ENCODE results near the gene SERAC1.
"Not testable (repeated sequence)": the region's sequence is repeated elsewhere in the genome, so short reads cannot be mapped to it uniquely, and the experiment has no call there.

The SERAC1 gene

DNA sequence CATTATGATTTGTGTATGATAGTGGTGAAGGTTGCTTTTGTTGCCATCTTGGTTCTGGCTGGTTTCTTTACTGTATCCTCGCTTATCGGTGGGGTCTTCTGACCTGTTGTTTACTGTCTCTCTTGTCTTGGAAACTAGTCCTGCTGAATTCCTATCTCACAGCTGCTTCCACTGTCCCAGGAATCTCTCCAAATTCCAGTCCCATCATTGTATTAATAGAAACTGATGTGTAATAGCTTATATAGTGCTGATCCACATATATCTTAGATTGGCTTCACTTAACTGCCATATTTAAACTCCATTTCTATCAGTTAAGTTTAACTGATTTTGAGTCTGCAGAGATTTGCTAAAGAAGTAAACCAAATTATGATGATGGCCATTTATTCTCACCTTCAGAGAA lies 6.0 kb upstream of the SERAC1 start:
- DNase-seq = no peak

DNA sequence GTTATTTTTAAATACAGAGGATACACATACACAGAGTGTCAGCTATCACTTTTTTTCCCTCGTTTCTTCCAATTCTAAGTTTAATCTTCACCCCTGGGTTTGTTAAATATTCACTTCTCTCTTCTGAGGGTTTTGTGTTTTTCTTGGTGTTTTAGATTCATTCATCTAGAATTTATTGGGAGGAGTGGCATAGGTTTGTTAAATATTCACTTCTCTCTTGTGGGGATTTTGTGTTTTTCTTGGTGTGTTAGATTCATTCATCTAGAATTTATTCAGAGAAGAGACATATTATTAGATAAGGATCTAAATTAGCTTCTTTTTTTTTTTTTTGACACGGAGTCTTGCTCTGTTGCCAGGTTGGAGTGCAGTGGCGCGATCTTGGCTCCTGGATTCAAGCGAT lies 3.9 kb upstream of the SERAC1 start:
- no peak for DNase-seq

DNA sequence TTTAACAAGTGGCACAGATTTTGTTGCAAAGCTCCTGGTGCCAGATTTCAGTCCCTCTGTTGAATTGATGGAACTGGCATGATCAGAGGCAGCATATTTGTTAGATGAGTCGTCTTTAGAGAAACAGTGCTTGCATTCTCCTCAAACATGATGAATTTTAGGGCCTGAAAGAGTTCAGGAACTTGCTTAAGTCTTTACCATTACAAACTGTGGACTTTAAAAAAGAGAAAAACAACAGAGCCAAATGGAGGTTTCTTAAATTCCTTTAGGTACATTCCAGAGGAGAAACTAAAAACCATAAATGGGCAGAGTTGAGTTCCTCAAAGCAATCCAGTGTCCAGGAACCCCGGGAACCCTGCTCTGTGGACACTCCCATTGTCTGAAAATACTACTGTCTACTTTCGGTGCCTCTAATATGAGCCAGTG lies 2.6 kb upstream of the SERAC1 start:
- no peak for DNase-seq

DNA sequence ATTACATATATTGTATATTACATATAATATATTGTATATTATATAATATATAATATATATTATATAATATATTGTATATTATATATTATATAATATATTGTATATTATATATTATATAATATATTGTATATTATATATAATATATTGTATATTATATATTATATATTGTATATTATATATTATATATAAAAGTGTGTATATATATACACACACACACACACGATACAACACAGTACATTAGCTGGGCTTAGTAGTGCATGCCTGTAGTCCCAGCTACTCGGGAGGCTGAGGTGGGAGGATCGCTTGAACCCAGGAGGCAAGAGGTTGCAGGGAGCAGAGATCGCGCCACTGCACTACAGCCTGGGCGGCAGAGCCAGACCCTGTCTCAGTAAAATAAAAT lies 1.6 kb upstream of the SERAC1 start:
- DNase-seq = not testable (repeated sequence)

DNA sequence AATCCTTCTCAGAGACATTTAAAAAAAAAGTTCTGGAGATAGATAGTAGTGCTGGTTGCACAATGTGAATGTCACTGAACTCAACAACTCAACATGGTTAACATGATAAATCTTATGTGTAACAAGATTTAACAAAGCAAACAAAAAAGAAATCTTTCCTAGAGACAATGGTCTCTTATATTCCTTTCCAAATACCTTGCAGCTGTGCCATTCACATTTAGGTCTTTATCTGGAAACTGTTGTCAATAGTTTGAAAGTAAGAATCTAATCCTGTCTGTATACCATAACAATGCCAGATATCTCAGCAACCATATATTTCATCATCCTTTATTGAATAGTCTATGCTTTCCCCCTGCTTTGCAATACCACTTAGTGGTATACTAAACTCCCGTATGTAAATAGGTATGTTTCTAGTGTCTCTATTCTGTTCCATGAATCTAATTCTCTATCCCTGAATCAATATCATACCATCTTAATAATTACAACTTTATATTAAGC lies 2.1 kb downstream of the SERAC1 start:
- DNase-seq = no peak

DNA sequence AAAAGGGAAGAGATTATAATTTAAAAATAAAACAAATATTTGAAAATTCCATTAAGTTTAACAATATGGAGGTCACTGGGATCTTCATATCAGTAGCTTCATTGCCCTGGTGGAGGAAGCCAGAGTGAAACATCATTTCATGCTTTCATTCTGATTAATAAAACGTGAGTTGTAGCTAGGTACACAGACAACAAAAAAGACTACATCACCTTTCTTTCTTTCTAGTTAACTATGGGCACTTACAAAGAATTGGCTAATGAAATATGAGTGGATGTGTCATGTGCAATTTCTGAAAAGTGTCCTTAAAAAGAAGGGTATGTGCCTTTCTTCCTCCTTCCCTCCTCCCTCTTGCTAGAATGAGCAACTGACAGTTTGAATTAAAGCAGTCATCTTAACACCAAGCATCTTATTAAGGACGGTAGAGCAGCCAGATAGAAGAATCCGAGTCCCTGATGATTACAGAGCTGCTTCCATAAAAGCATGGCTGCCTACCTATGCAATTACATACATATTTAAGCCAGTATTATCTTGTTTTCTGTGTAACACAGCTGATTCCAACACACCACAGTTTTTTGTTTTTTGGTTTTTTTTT lies 3.4 kb downstream of the SERAC1 start:
- DNase-seq = no peak

DNA sequence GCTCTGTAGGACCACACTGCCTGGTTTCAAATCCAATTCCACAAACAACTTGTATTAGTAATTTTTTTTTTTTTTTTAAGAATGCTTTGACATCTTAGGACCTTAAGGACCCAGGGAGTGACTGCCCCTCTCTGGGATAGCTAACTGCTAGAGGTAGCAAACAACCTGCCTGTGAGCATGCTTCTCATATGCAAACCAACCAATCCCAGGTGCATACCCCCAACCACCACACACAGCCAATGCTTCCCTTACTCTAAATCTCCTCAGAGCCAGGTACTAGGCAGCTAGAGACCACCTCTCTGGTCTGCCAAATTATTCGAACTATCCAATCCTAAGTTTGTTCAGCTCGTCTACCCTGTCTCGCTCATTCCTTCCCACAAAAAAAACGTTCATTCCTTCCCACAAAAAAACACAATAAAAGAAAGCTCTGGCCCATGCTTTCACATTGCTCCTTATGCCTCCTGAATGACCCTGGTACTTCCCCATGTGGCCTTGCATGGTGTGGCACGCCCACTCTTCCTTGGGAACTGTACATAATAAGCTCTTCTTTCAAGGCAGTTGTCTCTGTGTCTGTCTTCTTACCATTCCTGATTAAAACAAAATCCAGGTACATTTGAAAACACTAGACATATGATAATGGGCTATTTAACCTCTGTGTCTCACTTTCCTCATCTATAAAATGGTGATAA lies 6.4 kb downstream of the SERAC1 start:
- no peak for DNase-seq

DNA sequence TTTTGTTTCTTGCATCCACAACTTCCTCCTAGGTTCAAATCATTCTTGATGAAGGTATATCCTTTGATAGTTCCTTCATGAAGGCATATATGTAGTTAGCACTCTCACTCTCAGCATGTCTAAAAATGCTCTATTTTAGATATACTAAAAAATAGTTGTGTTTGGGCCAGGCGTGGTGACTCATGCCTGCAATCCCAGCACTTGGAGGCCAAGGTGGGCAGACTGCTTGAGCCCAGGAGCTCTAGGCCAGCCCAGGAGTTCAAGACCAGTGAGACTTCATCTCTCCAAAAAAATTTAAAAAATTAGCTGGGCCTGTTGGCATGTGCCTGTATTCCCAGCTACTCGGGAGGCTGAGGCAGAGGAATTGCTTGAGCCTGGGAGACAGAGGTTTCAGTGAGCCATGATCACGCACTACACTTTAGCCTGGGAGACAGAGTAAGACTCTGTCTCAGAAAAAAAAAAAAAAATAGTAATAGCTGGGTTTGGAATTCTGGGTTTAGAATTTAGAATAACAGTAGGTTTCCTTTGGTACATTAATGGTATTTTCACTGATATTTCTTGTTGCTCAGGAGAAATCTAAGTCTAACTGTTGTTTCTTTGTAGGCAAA lies 7.0 kb downstream of the SERAC1 start:
- no peak for DNase-seq

DNA sequence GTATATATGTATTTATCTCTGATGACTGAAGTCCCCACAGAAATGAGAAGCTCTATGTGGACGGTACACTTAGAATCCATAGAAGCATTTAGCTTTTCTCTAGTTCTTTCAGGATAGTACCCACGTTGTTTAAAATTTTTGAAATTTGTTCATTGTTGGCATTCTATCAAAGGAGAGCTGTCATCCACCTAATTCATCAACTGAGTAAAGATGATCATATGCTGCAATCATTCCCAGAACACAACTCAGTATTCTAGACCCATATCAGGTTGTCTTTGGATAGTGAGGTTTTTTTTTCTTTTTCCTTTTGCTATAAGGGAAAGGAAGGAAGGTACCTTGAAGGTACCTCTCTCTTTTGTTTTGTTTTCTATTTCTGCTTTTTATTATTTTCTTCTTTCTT lies 9.3 kb downstream of the SERAC1 start:
- DNase-seq = no peak

DNA sequence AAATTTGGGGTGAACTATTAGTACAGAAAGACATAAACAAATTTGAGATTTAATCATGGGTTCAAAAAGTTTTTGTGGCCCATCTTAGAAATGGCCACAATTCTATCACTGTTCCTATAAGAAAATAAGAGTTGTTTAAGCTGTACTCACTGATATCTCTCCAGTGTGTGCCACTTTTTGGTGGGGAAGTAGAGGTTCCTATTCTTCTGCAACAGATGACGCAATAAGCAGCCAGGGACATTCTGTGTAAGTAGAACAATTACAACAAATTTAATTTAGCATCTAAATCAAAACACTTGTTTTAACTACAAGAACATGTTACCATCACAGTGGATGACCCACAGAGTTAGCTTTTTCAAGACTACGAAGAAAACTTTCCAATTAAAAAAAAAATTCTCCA lies 9.9 kb downstream of the SERAC1 start:
- no peak for DNase-seq

DNA sequence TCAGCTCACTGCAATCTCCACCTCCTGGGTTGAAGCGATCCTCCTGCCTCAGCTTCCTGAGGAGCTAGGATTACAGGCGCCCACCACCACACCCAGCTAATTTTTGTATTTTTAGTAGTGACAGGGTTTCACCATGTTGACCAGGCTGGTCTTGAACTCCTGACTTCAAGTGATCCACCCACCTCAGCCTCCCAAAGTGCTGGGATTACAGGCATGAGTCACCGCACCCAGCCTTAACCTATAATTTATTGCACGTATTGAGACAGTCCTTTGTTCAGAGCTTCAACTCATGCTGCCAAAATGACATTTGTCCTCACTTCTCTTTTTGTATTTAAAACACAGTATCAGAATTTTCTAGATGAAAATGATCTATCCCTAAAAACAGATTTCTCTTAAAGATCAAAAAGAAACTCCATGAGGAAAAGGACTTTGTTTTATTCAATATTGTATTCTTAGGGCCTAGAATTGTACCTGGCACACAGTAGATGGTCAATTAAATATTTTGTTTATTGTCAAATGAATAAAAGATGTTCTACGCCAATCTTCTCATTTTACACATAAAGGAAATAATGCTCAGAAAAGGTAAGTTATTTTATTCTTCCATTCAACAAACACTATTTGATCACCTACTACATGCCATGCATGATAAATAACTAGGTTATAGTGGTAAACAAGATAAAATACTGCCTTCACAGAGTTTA lies 10.8 kb downstream of the SERAC1 start:
- DNase-seq = no peak

DNA sequence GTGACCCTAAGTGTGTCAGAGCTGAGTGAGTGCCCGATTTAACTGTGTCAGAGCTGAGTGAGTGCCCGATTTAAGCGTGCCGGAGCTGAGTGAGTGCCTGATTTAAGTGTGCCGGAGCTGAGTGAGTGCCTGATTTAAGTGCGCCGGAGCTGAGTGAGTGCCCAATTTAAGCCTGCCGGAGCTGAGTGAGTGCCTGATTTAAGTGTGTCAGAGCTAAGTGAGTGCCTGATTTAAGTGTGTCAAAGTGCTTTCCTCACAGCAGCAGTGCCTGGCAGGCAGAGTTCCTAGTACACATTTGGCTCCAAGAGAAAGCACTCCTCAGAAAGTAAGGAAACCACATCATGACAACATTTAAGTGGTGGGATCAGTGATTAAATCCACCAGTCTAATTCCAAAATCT lies 13.2 kb downstream of the SERAC1 start:
- DNase-seq = no peak

DNA sequence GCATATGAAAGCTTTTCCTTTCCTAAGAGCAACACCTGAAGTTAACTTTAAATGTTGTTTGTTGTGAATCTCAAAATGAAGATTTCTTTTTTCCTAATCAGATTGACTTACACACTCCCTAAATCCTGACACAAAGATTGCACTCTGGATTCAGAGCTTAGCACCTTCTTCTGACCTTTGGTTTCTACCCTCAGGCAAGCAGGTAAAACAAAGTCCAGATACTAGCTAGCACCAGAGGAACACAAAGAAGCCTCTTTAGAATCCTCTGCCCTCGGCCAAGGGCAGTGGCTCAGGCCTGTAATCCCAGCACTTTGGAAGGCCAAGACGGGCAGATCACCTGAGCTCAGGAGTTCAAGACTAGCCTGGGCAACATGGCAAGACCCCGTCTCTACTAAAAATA lies 14.5 kb downstream of the SERAC1 start:
- DNase-seq = no peak

DNA sequence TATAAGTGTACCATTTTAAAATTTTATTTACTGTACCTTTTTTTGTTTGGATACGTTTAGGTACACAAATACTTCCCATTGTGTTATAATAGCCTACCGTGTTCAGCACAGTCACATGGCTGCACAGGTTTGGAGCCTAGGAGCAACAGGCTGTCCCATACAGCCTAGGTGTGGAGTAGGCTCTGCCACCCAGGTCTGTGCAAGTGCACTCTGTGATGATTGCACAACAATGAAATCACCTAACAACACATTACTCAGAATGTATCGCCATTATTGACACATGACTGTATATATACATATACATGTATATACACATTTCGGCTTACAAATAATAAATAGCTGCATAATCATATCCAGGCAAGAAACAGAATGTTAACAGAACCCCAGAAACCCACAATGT lies 15.4 kb downstream of the SERAC1 start:
- no peak for DNase-seq

DNA sequence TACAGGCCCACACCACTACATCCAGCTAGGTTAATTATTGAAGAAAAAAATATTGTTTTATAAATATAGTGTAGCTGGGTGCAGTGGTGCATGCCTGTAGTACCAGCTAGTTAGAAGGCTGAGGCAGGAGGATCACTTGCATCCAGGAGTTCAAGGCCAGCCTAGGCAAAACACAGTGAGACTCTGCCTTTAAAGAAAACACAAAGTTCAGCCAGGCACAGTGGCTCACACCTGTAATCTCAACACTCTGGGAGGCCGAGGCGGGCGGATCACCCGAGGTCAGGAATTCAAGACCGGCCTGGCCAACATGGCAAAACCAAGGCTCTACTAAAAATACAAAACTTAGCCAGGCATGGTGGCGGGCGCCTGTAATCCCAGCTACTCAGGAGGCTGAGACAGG lies 16.0 kb downstream of the SERAC1 start:
- DNase-seq = not testable (repeated sequence)

DNA sequence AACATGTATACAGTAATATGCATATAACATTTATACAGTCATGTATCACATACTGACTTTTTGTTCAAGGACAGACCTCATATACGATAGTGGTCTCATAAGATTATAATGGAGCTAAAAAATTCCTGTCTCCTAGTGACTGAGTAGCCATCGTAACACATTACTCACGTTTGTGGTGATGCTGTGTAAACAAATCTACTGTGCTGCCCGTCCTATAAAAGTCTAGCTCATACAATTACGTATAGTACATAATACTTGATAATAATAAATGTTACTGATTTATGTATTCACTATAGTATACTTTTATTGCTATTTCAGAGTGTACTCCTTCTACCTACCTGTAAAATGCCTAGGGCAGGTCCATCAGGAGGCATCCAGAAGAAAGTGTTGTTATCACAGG lies 17.4 kb downstream of the SERAC1 start:
- DNase-seq = no peak

DNA sequence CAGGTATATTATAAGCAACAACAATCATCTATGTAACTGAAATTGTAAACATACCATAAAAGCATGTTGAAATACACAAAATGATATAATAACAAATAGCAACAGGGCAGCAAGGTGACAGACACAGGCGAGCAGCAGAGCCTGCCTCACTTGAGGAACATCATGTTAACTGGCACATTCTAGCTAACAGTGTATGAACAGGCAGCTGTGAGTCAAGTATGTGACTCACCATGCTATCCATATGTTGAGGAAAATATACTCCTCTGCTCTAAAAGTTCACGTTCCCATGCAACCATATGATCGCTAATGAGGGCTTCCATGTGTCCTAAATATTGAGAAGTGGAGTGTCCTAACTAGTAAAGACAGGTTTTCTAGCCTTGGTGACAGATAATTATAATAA lies 18.4 kb downstream of the SERAC1 start:
- DNase-seq = no peak

DNA sequence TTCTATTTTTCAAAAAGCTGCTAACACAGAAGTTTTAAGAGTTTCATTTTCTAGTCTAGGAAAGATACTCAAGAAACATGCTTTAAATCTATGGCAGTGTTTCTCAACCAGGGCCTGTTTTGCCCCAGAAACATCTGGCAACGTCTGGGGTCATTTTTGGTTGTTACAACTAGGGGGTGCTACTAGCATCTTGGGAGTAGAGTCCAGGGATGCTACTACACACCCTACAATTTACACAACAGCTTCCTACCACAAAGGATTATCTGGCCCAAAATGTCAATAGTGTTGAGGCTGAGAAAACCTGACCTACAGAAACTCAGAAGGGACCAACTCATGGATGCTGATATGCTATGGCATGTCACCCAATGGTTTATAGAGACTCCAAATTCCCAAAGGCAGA lies 24.4 kb downstream of the SERAC1 start:
- no peak for DNase-seq

DNA sequence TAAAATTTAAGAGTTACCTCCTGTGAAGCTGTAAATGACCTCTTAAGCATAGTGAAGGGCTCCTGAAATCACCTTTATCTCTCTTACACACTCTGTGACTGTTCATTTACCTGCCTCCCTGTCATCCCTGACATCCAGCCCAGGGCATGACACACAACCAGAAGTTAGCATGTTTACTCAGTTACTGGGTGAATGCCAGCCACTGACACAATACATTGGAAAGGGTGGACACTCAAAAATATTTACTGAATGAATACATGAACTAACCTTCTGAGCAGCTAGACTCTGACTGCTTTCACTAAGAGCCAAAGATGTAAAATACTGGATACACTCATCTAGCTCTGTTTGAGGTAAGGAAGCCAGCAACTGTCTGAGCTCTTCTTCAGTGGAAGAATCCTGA lies 25.3 kb downstream of the SERAC1 start:
- DNase-seq = no peak

DNA sequence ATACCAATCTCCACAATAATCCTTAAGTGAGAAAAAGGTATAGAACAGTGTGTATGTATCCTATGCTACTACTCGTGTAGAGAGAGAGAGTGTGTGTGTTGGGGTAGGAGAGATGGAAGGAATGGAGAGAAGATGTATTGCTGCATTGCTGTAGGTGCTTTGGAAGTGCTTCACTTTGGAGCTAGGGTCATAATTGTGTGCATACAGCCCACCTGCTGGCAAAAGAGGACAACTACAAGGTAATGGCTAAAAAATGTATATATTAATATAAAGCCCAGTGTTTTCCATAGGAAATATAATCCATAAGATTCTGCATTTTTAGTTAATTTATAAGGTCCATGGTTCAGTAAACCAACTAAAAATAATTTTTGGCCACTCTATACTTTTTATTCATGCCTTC lies 36.1 kb downstream of the SERAC1 start:
- peak; percentile 26 for DNase-seq

DNA sequence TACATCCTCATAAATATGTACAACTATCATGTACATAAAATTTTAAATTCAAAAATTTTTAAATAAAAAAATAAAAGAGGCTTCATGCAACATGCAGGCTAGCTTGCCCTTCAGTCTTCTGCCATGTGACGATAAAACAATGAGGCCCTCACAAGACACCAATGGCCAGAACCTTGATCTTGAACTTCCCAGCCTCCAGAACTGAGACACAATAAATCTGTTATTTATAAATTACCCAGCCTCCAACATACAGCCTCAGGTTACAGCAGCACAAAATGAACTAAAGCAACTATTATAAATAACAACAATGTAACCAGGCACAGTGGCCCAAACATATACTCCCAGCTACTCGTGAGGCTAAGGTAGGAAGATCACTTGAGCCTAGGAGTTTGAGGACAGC lies 42.8 kb downstream of the SERAC1 start:
- DNase-seq = no peak

DNA sequence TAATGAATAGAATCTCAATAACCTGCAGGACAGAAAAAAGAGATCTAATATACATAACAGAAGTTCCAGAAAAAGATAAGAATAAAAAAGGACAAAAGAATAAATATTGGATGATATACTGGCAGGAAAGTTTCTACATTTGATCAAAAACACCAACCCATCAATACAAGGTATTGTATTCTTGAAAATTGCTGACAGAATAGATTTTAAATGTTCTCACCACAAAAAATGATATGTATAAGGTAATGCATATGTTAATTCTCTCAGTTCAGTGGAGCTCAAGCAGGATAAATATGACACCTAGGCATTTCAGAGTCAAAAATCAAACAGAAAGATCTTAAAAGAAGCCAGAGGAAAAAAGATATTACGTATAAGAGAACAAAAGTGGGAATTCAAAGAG lies 43.8 kb downstream of the SERAC1 start:
- DNase-seq = no peak

DNA sequence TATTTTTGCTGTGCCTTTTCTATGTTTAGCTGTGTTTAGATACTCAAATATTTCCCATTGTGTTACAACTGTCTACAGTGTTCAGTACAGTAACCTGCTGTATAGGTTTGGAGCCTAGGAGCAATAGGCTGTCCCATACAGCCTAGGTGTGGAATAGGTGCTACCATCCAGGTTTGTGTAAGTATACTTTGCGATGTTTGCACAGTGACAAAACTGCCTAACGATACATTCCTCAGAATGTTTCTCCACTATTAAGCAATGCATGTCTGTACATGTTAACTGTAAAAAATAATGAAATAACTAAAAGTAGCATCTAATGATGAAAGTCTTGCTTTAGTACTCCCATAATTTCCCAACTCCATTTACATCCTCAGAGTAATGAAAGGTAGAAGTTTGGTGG lies 46.0 kb downstream of the SERAC1 start:
- no peak for DNase-seq

DNA sequence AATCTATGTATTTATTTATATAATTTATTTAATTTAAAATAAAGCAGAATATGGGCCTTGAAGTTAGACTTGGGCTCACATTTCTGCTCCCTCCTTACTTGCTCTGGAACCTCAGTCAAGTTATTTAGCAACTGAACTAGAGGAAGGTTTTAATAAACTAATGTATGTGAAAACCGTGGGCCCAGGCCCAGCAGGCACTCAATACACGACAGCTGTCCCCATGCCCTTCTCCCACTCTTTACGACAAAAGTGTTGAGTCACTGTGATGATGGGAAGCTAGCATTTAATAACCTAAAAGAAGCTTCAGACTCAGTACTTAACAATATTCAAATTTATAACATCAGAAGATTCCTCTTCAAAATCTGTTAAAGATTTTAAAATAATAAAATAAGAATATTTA lies 46.7 kb downstream of the SERAC1 start:
- no peak for DNase-seq

Data from GDM1 (cell line).